Activated CD8-positive, alpha-beta T cell treated with anti-CD3 and anti-CD28 coated beads for 36 hours (primary cell): Measurements from ENCODE around the gene ZNF839. TPM values are rescaled to one million over a fixed set of nuclear protein-coding genes. Genes with fewer than 3 reads are reported as not detected.
"Not testable (repeated sequence)": the region's sequence is repeated elsewhere in the genome, so short reads cannot be mapped to it uniquely, and the experiment has no call there.

ENCODE experiments used
- ATAC-seq: fragments of 200-7000 bp; cut with Tn5 transposase; one replicate; pipeline ENCODE4 v1.10.0; 2021; ENCODE audit warnings: mild to moderate bottlenecking, moderate library complexity
- CTCF ChIA-PET: fragments of 350-600 bp; sonication (Branson Sonifier 250); formaldehyde crosslinking; loops from one replicate; lab custom pipeline; 2021; ENCODE audit warnings: antibody characterized with exemption; lab: Charles Lee
- POLR2A ChIA-PET: fragments of 350-600 bp; sonication (Branson Sonifier 250); formaldehyde crosslinking; loops from one replicate; lab custom pipeline; 2021; ENCODE audit warnings: antibody characterized with exemption; lab: Charles Lee
- DNase-seq: peaks from one replicate; pipeline ENCODE4 v3.0.0-alpha.2; 2020
- H3K27ac Mint-ChIP-seq: one replicate; pipeline ENCODE4 v1.8.0; 2021; ENCODE audit warnings: mild to moderate bottlenecking, mixed read lengths
- H3K27me3 Mint-ChIP-seq: one replicate; pipeline ENCODE4 v1.8.0; 2021; ENCODE audit warnings: mixed read lengths
- H3K36me3 Mint-ChIP-seq: one replicate; pipeline ENCODE4 v1.8.0; 2021; ENCODE audit warnings: low read depth, mixed read lengths
- H3K4me1 Mint-ChIP-seq: one replicate; pipeline ENCODE4 v1.8.0; 2021; ENCODE audit warnings: low read depth, mixed read lengths
- H3K4me3 Mint-ChIP-seq: one replicate; pipeline ENCODE4 v1.8.0; 2021; ENCODE audit warnings: mild to moderate bottlenecking, moderate library complexity, mixed read lengths
- H3K9me3 Mint-ChIP-seq: one replicate; pipeline ENCODE4 v1.8.0; 2021; ENCODE audit warnings: mixed read lengths
- CTCF ChIP-seq: fragments of 200-600 bp; IDR thresholded peaks from one replicate; pipeline ENCODE4 v1.8.0; 2022; ENCODE audit warnings: antibody characterized with exemption, mild to moderate bottlenecking
- intact Hi-C: fragments of 100-400 bp; cut with micrococcal nuclease; formaldehyde crosslinking; loops from one replicate; pipeline ENCODE4 v1.10.0; 2022
- total RNA-seq, 2 experiments: library from RNA; stranded (reverse); gene quantifications; one replicate each; pipeline ENCODE4 v1.2.3, GENCODE V29; 2021

Gene ZNF839
- total RNA-seq, 2 experiments from 2014 or later = 16.7 to 18.6 TPM

DNA sequence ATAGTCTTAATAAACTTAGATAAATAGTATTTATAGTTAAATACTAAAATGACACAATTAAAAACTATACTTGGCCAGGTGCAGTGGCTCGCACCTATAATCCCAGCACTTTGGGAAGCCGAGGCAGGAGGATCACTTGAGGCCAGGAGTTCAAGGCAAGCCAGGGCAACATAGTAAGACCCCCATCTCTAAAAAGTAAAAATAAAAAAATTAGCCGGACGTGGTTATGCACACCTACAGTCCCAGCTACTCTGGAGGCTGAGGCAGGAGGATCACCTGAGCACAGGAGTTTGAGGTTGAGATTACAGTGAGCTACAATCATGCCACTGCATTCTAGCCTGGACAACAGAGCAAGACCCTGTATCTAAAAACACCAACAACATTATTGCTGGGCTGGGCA, 27.1 kb downstream of the ZNF839 start:
- no peak for DNase-seq
- Mint-ChIP-seq H3K4me1 (no peaks in the 10 kb centered on the region), H3K36me3 (peaks cover 31% of the 10 kb centered on the region), H3K27me3 (no peaks in the 10 kb centered on the region), H3K4me3 (no peak overlapping the region), H3K27ac (no peak overlapping the region), H3K9me3 (no peaks in the 10 kb centered on the region)
- no peak for ATAC-seq
- TF ChIP-seq CTCF = no peak
- CTCF ChIA-PET = no interaction called here
- intact Hi-C loops = no loop called here
- POLR2A ChIA-PET = interaction anchor here (1.6 kb wide), 1 partner anchor 14 kb away, joined by 3 read pairs; no protein-coding TSS in a partner anchor

DNA sequence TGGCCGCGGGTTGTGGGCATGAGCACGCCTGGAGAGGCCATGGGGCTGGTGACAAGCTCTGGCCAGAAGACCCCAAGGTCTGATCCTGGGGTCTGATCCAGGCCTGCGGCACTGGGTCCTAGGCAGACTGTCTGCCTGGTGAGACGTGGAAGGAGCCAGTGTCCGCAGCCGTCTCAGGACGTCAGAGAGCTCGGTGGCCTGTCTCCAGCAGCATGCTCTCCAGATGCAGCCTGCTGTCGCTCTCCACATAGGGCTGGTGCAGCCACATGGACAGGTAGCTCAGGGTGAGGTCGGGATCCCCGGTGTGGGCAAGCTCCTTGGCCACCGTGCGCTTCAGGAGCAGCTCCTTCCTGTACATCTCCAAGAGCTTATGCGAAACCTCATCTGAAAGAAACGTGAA, 28.8 kb downstream of the ZNF839 start:
- DNase-seq (no peak), ATAC-seq (no peak)
- Mint-ChIP-seq H3K27me3 (no peaks in the 10 kb centered on the region), H3K36me3 (peaks cover 27% of the 10 kb centered on the region), H3K27ac (no peak overlapping the region), H3K4me3 (no peak overlapping the region), H3K4me1 (peaks cover 7% of the 10 kb centered on the region), H3K9me3 (no peaks in the 10 kb centered on the region)
- ChIA-PET CTCF (interaction anchor here (1.6 kb wide), 1 partner anchor 11 kb away, joined by 5 read pairs; no protein-coding TSS in a partner anchor), POLR2A (interaction anchor here (1.1 to 1.6 kb wide), 2 partner anchors 12 to 14 kb away, joined by 4 to 8 read pairs; partner anchors contain the start of genes CINP and TECPR2)
- no peak for TF ChIP-seq CTCF
- intact Hi-C loops = no loop called here

- TF ChIP-seq CTCF = no peak
- Mint-ChIP-seq H3K4me3 (no peak overlapping the region), H3K27me3 (no peaks in the 10 kb centered on the region), H3K27ac (no peak overlapping the region), H3K36me3 (peaks cover 27% of the 10 kb centered on the region), H3K4me1 (peaks cover 9% of the 10 kb centered on the region), H3K9me3 (no peaks in the 10 kb centered on the region)
- intact Hi-C loops = no loop called here
- CTCF ChIA-PET = interaction anchor here (1.2 to 1.6 kb wide), 3 partner anchors 11 to 86 kb away, joined by 3 to 5 read pairs (median 4); no protein-coding TSS in a partner anchor
- ATAC-seq = no peak
- no peak for DNase-seq
- POLR2A ChIA-PET = interaction anchor here (0.6 to 1.7 kb wide), 3 partner anchors 9 to 439 kb away, joined by 3 to 4 read pairs (median 3); partner anchors contain the start of genes CINP and TECPR2
Observed at GRCh38 chr14:102351023-102351422, 31.5 kb downstream of the ZNF839 start.

DNA sequence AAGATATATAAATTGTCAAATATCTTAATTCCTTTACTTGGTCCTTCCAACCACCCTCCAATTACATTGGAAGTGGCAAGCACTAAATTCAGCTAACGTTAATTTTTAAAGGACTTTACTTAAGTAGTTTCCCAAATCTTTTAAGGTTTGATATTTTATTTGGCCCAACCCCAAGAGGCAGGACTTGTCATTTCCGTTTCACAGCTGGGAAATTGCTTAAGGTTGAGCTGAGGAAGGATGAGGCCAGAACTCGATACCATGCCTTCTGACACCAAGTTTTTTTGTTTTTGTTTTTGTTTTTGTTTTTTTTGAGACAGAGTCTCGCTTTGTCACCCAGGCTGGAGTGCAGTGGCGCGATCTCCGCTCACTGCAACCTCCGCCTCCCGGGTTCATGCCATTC, 32.0 kb downstream of the ZNF839 start:
- ChIA-PET CTCF (interaction anchor here (1.6 kb wide), 2 partner anchors 10 to 86 kb away, joined by 3 to 5 read pairs; no protein-coding TSS in a partner anchor), POLR2A (interaction anchor here (0.6 to 1.7 kb wide), 2 partner anchors 11 to 438 kb away, joined by 3 to 4 read pairs; partner anchors contain the start of genes CINP and TECPR2)
- peaks cover 31% of the 10 kb centered on the region for H3K36me3 Mint-ChIP-seq
- H3K9me3 Mint-ChIP-seq, H3K27ac Mint-ChIP-seq, DNase-seq, ATAC-seq, H3K4me1 Mint-ChIP-seq, H3K4me3 Mint-ChIP-seq, H3K27me3 Mint-ChIP-seq, intact Hi-C loops: not testable (repeated sequence)

GRCh38 chr14:102352213-102352612, 32.7 kb downstream of the ZNF839 start:
- intact Hi-C loops = no loop called here
- peaks cover 34% of the 10 kb centered on the region for H3K36me3 Mint-ChIP-seq
- ATAC-seq = no peak
- TF ChIP-seq CTCF = no peak
- POLR2A ChIA-PET = no interaction called here
- DNase-seq = no peak
- CTCF ChIA-PET = interaction anchor here (1.6 kb wide), 2 partner anchors 10 to 85 kb away, joined by 3 to 5 read pairs; no protein-coding TSS in a partner anchor
- no peaks in the 10 kb centered on the region for H3K27me3 Mint-ChIP-seq
- H3K9me3 Mint-ChIP-seq = no peaks in the 10 kb centered on the region
- no peak overlapping the region for H3K4me3 Mint-ChIP-seq
- H3K4me1 Mint-ChIP-seq = peaks cover 9% of the 10 kb centered on the region
- H3K27ac Mint-ChIP-seq = no peak overlapping the region
